Right lobe of liver (tissue), 4 donors: ENCODE data around the gene PSORS1C2.

Source experiments
- CTCF ChIP-seq, 4 donors: fragments of 200-600 bp in 3 of 4; fragments of 450-650 bp in 1 of 4; IDR thresholded peaks; one replicate each; pipeline versions ENCODE4 v1.5.1 to v1.8.0; 2016 to 2022; ENCODE audit warnings: antibody characterized with exemption in 4 of 4, mild to moderate bottlenecking in 2 of 4
- POLR2A ChIP-seq: fragments of 450-650 bp; IDR thresholded peaks from one replicate; pipeline ENCODE4 v1.6.1; 2017; ENCODE audit warnings: antibody characterized with exemption, mild to moderate bottlenecking
- donor health status: DM: no; HTN: no; CAD: no.
- donor health status: DM: no; HTN: no; CAD: no.
- donor health status: DM: no; HTN: yes; CAD: no.

- TF ChIP-seq CTCF (IDR thresholded peaks at IDR 0.05) (no peak), POLR2A (no peak)
Measured at GRCh38 chr6:31174378-31174777, 35.5 kb upstream of the PSORS1C2 start.
